ENCODE measurements around the gene FGF18.

DNA sequence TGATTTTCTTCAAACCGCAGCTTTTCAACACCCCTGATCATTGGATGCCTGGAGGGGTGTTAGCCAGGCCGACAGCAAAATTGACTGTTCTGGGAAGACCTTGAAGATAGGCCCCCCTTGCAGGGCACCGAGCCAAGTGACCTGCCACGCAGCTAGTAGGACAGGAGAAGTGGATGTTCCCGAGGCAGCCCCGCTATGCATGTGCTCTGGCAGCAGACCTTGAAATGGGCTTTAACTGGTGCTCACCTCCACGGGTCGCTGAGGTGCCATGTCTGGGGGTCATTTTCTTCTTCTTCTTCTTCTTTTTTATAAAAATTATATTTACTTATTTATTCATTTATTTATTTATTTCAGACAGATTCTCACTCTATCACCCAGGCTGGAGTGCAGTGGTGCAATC is 12.6 kb downstream of the FGF18 start:
- no peak for TF ChIP-seq ZNF510 (tag by site-specific recombination; IDR thresholded peaks at IDR 0.05; ENCODE audit: insufficient replicate concordance)
- no peak for TF ChIP-seq ZNF777 (tag by site-specific recombination; IDR thresholded peaks at IDR 0.05; ENCODE audit: borderline replicate concordance)
- TF ChIP-seq CTCF (tag by site-specific recombination; IDR thresholded peaks at IDR 0.05): no peak
- TF ChIP-seq ZSCAN16 (tag by site-specific recombination; IDR thresholded peaks at IDR 0.05): no peak
- no peak for TF ChIP-seq ZNF626 (tag by site-specific recombination; IDR thresholded peaks at IDR 0.05)
- TF ChIP-seq KLF10 (tag by site-specific recombination; IDR thresholded peaks at IDR 0.05): no peak
- no peak for TF ChIP-seq ZNF138 (tag by site-specific recombination; IDR thresholded peaks at IDR 0.05; ENCODE audit: borderline replicate concordance)
- TF ChIP-seq ATF2 (tag by site-specific recombination; IDR thresholded peaks at IDR 0.05; ENCODE audit: low read depth): no peak
